IPS-NIHi11 (cell line): Measurements from ENCODE around the gene CCDC74A.
"Not testable (repeated sequence)": the region's sequence is repeated elsewhere in the genome, so short reads cannot be mapped to it uniquely, and the experiment has no call there.

ENCODE experiments used
- DNase-seq: peaks from one replicate; pipeline ENCODE4 v3.0.0; 2012; ENCODE audit warnings: mixed read lengths, low spot score

CCDC74A gene

GRCh38 chr2:131527131-131528001 lies at the start of gene CCDC74A:
TSS of gene CCDC74A (plus strand) at chr2:131527888. CDS start at chr2:131527971, 83 bp downstream.
- DNase-seq: not testable (repeated sequence)

DNA sequence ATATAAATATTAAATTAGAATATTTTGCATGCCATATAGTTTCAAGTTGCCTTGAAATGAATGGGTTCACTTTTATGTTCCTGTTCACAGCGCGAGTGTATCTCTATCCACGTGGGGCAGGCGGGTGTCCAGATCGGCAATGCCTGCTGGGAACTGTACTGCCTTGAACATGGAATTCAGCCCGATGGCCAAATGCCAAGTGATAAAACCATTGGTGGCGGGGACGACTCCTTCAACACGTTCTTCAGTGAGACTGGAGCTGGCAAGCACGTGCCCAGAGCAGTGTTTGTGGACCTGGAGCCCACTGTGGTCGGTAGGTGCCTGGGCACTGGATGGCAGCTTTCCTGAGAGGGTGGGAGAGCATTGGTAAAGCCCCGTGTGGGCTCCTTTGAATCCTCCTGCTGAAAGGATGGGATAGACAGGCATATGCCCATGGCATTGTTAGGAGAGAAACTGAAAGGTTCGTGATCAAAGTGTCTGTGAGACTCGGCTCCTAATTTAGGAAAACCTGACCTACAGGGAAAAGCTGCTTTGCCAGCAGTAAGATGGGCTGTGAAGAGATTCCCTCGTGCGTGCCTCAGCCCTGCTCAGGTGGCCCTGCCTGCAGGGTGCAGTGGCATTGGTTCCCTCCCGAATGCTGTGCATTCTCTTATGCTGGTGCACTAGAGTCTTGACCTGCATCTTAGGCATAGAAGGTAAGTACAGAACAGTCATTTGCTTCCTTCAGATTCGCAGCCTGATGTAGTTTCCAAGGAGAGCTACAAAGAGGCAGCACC lies 49.4 kb upstream of the CCDC74A start:
- not testable (repeated sequence) for DNase-seq

- not testable (repeated sequence) for DNase-seq
These were observed 48.7 kb upstream of the CCDC74A start for GRCh38 chr2:131478850-131479461.

- DNase-seq: not testable (repeated sequence)
These were observed 47.3 kb upstream of the CCDC74A start for GRCh38 chr2:131480351-131480750.

DNA sequence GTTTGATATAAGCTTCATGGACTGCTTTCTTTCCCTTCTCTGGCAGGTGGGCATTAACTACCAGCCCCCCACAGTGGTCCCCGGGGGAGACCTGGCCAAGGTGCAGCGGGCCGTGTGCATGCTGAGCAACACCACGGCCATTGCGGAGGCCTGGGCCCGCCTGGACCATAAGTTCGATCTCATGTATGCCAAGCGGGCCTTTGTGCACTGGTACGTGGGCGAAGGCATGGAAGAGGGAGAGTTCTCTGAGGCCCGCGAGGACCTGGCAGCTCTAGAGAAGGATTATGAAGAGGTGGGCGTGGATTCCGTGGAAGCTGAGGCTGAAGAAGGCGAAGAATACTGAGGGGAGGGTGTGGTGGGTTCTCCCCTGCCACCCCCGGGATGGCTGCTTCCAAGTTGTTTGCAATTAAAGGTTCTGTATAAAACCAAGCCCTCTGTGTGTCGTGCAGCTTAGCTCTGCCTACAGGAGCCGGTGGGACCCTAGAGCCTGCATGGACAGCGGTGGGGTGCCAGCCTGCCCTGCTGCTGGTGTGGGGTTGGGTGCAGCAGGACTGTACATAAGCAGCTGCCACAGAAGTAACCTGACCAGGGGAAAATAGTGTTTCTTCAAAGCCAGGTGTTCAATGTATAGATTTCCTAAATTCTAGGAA lies 45.1 kb upstream of the CCDC74A start:
- not testable (repeated sequence) for DNase-seq

- DNase-seq: not testable (repeated sequence)
These were observed 43.5 kb upstream of the CCDC74A start for GRCh38 chr2:131483981-131484820.

DNA sequence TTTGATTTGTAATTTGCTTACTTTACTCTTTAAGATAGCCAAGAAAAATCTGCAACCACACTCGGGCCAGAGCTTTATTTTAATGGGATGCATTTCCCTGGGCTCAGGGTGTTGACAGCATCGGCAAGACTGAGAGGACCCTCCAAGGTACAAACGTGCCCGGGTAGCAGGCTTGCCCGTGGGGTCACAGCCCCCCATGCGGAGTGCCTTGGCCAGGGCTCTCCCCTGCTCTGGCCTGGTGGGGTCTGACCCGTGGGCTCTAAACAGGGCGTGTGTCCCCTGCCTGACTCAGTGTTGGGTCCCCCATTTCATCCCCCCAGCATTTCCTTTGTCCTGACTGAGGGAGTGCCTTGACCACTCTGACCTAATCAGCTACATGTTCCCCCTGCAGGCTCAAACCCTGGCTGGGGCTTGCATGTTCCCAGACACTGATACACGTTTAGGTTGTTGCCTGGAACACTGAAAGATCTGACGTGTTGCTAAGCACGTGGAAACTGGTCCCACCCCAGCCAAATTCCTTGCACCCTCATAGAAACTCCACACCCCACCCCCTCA lies 42.7 kb upstream of the CCDC74A start:
- not testable (repeated sequence) for DNase-seq

GRCh38 chr2:131486201-131486902 lies 41.3 kb upstream of the CCDC74A start:
- DNase-seq: not testable (repeated sequence)

- DNase-seq: no peak
These were observed 39.1 kb upstream of the CCDC74A start for GRCh38 chr2:131488306-131489205.

GRCh38 chr2:131490616-131491468 lies 36.8 kb upstream of the CCDC74A start:
- not testable (repeated sequence) for DNase-seq

DNA sequence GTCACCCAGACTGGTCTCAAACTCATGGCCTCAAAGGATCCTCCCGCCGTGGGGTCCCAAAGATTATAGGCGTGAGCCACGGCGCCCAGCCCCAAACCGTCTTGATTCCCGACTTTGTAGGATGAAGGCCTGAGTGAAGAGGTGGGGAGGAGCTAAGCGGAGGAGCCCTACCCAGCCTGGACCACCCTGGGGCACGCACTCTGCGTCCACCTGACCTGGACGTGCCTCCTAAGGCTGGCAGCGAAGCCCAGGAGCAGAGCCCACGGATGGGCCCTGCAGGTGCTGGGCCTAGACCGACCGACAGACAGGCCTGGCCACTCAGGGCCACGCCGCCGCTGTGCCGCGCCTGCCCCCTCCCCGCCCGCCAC lies 36.2 kb upstream of the CCDC74A start:
- DNase-seq: peak; percentile 18

GRCh38 chr2:131492015-131492417 lies 35.7 kb upstream of the CCDC74A start, which contains the start of gene MZT2A:
TSS of gene MZT2A (minus strand) at chr2:131492397. CDS start at chr2:131492376, 21 bp downstream.
- DNase-seq: not testable (repeated sequence)

DNA sequence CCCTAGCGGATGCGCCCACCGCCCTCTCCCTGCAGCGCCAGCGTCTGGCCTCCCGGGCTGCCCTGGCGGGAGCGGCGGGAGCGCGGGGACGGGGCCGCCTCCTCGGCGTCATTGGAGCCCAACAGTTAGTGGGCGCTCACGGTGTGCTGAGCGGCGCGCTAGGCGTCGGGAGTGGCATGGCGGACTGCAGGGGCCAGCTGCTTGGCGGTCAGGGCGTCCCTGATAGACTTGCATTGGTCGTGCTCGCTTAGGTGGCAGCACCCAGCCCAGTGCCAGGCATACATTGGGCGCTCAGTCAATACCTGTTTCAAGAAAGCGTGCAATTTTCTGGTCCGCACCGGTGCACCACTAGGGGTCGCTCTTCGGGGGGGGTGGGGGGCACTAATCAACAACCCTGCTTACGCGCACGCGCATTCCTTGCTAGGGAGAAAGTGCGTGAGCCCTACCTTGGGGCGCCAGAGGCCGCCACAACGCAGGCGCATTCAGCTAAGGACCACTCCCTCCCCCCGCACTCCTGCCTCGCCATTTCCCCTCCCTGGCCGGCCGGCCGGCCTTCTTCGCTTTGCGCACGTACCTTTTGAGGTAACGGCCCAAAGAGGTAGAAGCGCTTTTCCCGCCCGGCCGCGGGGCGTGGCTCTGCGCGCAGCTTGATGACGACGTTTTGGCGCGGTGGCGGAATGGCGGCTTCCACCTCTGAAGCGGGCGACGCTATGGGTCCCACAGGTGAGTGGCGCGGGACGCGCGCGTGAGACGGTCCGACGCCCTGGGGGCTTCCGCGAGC lies 35.1 kb upstream of the CCDC74A start:
- DNase-seq: peak; percentile 96

DNA sequence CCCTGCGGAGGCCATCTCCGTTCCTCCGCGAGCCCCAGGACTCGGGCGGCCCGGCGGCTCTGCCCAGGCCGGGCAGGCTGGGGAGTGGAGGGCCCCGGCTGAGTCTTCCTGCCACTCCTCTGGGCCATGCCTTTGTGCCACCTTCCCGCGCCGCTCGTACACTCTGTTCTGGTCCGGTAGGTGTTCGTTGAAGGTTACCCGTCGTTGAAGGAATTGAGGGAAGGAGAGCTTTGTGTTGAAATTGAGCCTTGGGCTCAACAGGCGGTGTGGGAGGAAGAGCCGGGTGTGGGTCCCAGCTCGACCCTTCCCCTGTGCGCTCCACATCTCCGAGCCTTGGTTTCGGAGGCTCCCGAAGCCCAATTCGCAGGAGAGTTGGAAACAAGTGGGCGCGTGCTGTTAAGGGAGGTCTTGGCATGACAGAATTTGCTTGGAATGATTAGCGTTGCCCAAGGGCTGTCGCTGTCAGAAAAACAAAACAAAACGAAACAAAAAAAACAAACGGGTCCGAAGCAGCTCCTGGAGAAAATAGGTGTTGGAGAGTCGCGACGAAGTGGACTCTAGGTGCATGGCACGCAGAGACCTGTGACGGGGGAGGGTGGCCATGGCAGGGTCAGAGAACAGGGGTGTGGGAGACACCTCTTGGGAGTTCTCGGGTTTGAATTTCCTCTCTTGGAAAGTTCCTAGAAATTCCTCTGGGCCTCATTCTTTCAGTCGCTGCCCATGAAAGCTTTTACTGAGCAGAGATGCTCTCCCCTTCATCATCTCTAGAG lies 34.3 kb upstream of the CCDC74A start:
- no peak for DNase-seq

- not testable (repeated sequence) for DNase-seq
These were observed 32.2 kb upstream of the CCDC74A start for GRCh38 chr2:131495506-131495905.

DNA sequence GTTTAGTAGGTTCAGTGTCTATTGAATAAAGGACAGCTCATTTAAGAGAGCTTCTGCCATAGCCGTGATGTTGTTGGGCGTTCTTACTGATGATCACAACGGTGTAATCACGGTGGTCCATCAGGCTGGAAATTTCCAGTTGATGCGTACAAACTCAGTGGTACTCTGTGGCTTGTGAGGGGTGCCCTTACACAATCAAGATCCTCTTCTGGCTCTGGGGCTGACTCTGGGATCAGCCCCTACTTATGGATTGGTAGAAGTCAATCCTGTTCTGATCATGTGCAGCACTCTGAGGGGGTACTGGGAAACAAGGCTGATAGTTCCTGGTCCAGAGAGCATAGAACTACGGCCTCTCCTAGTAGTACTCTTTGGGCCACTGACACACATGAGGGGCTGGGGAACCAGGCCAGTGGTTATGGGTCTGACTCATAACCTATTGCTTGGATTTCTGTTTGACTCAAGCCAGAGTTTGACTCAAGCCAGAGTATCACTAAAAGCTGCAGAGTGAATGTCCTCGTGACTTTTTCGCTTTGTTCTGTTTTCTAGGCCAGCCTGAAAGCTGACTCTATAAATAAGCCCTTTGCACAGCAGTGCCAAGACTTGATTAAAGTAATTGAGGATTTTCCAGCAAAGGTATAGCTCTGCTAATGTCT lies 29.2 kb upstream of the CCDC74A start:
- not testable (repeated sequence) for DNase-seq
